A549 (cell line): ENCODE results near the gene ENTPD2.

Experiments used
- CHD2 ChIP-seq: fragments of 150-350 bp; IDR thresholded peaks from 2 replicates; pipeline ENCODE4 v1.6.1; 2014; ENCODE audit warnings: low read length; ENCODE audit not compliant: partially characterized antibody
- HOXA7 ChIP-seq: fragments of 250-450 bp; sonication (Bioruptor Pico); IDR thresholded peaks from 2 replicates; pipeline ENCODE4 v1.5.0; 2020; ENCODE audit warnings: mild to moderate bottlenecking, moderate library complexity
- NR3C1 ChIP-seq: fragments of >200 bp; sonication (Bioruptor Twin); formaldehyde crosslinking; IDR thresholded peaks from 3 replicates; pipeline ENCODE4 v1.6.1; 2017
- POLR2A ChIP-seq: IDR thresholded peaks from 2 replicates; pipeline ENCODE4 v1.6.1; 2012; ENCODE audit warnings: mild to moderate bottlenecking, low read length
- RAD21 ChIP-seq, 2 experiments: fragments of >200 bp in 1 of 2; sonication (Bioruptor Twin) in 1 of 2; formaldehyde crosslinking in 1 of 2; IDR thresholded peaks in 1 of 2; conservative IDR thresholded peaks in 1 of 2; 2 replicates in 1 of 2; 3 replicates in 1 of 2; pipeline ENCODE4 v1.6.1; 2012 to 2018; ENCODE audit warnings: inconsistent platforms in 1 of 2
- RCOR1 ChIP-seq: fragments of 150-350 bp; IDR thresholded peaks from 2 replicates; pipeline ENCODE4 v1.6.1; 2014; ENCODE audit warnings: antibody characterized with exemption, low read length, low read depth
- TF ChIP-seq, protein P1 (sequence below): fragments of >200 bp; sonication (Bioruptor Twin); formaldehyde crosslinking; IDR thresholded peaks from 3 replicates; pipeline ENCODE4 v1.5.1; 2016

GRCh38 chr9:137083394-137084004, 29.6 kb upstream of the ENTPD2 start:
- TF ChIP-seq RCOR1 (no peak), NR3C1 (no peak), HOXA7 (no peak), POLR2A (0 out of 2 replicates have a peak, but pooled peaks have one; percentile 10), CHD2 (no peak), RAD21 (conservative IDR thresholded peaks at IDR 0.05 in 1 of 2, IDR thresholded peaks at IDR 0.05 in 1 of 2) (no peak)
- TF ChIP-seq, protein P1, sequence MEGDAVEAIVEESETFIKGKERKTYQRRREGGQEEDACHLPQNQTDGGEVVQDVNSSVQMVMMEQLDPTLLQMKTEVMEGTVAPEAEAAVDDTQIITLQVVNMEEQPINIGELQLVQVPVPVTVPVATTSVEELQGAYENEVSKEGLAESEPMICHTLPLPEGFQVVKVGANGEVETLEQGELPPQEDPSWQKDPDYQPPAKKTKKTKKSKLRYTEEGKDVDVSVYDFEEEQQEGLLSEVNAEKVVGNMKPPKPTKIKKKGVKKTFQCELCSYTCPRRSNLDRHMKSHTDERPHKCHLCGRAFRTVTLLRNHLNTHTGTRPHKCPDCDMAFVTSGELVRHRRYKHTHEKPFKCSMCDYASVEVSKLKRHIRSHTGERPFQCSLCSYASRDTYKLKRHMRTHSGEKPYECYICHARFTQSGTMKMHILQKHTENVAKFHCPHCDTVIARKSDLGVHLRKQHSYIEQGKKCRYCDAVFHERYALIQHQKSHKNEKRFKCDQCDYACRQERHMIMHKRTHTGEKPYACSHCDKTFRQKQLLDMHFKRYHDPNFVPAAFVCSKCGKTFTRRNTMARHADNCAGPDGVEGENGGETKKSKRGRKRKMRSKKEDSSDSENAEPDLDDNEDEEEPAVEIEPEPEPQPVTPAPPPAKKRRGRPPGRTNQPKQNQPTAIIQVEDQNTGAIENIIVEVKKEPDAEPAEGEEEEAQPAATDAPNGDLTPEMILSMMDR, result no peak
